Activated T-cell treated with anti-CD3 and anti-CD28 coated beads, Interleukin-2, amount 50 U/mL, for 4 hours (primary cell): ENCODE measurements around the gene GOLGA6B. TPM values are rescaled to one million over a fixed set of nuclear protein-coding genes. Genes with fewer than 3 reads are reported as not detected.
"Not testable (repeated sequence)": the region's sequence is repeated elsewhere in the genome, so short reads cannot be mapped to it uniquely, and the experiment has no call there.

ENCODE experiments used
- ATAC-seq, 2 donors: fragments of 200-7000 bp; cut with Tn5 transposase; one replicate each; pipeline ENCODE4 v1.10.0; 2021
- DNase-seq: peaks from one replicate; pipeline ENCODE4 v3.0.0-alpha.2; 2020
- H3K27me3 Mint-ChIP-seq: one replicate; pipeline ENCODE4 v1.8.0; 2021; ENCODE audit warnings: low read depth, mixed read lengths
- H3K36me3 Mint-ChIP-seq: one replicate; pipeline ENCODE4 v1.8.0; 2022; ENCODE audit warnings: mixed read lengths; ENCODE audit not compliant: insufficient read depth
- H3K4me1 Mint-ChIP-seq: one replicate; pipeline ENCODE4 v1.8.0; 2021; ENCODE audit warnings: low read depth, mixed read lengths
- H3K4me3 Mint-ChIP-seq: one replicate; pipeline ENCODE4 v1.8.0; 2021; ENCODE audit warnings: mild to moderate bottlenecking, moderate library complexity, mixed read lengths
- H3K9me3 Mint-ChIP-seq: one replicate; pipeline ENCODE4 v1.8.0; 2021; ENCODE audit warnings: mixed read lengths
- total RNA-seq, 3 donors: library from RNA; stranded (reverse); gene quantifications; one replicate each; pipeline ENCODE4 v1.2.1, GENCODE V29; 2021

GOLGA6B gene
- total RNA-seq, 3 donors from 2014 or later: not detected

GRCh38 chr15:72685925-72686794, 31.7 kb downstream of the GOLGA6B start, which contains the start of the genes BBS4 and HIGD2B:
Gene BBS4, plus strand, starts transcription at chr15:72686207. Its CDS starts 21 bp downstream, at chr15:72686228.
Gene HIGD2B, minus strand, starts transcription at chr15:72686182. Its CDS starts 9,808 bp downstream, at chr15:72676374.
- peak; percentile 76 for DNase-seq
- Mint-ChIP-seq H3K27me3 (peaks cover 2% of the 10 kb centered on the region), H3K9me3 (no peaks in the 10 kb centered on the region), H3K36me3 (no peaks in the 10 kb centered on the region), H3K4me3 (peak within 1 kb of the TSS; percentile 95), H3K4me1 (peaks cover 9% of the 10 kb centered on the region)
- peak; percentile 98 to 99 for ATAC-seq

DNA sequence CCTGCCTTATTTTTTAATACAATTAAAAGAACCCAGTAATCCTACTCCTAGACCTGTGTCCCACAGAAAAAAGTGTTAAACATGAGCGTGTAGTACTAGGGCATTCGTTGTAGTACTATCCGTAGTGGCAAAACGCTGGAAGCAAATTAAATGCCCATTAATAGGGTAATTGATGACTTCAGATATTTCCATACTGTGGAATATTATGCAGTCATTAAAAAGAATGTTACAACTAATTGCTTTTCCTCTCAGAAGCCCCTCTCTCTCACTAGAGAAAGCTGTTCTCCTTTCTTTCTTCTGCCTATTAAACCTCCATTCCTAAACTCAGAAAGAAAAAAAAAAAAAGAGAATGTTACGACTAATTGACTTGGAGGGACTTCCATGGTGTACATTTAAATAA, 34.2 kb downstream of the GOLGA6B start:
- no peak for ATAC-seq
- H3K9me3 Mint-ChIP-seq: no peaks in the 10 kb centered on the region
- no peaks in the 10 kb centered on the region for H3K27me3 Mint-ChIP-seq
- DNase-seq: no peak
- H3K36me3 Mint-ChIP-seq: no peaks in the 10 kb centered on the region
- no peak overlapping the region for H3K4me3 Mint-ChIP-seq
- H3K4me1 Mint-ChIP-seq: peaks cover 9% of the 10 kb centered on the region

GRCh38 chr15:72690938-72691337, 36.4 kb downstream of the GOLGA6B start:
- no peak for DNase-seq

GRCh38 chr15:72698938-72699337, 44.4 kb downstream of the GOLGA6B start:
- ATAC-seq: no peak
- Mint-ChIP-seq H3K4me1 (peaks cover 7% of the 10 kb centered on the region), H3K9me3 (no peaks in the 10 kb centered on the region), H3K27me3 (no peaks in the 10 kb centered on the region), H3K4me3 (no peak overlapping the region), H3K36me3 (peaks cover 10% of the 10 kb centered on the region)
- no peak for DNase-seq

More at GRCh38 chr15:72690938-72691337, 36.4 kb downstream of the GOLGA6B start:
- H3K4me1 Mint-ChIP-seq: peaks cover 15% of the 10 kb centered on the region
- H3K36me3 Mint-ChIP-seq: peaks cover 9% of the 10 kb centered on the region
- no peak overlapping the region for H3K4me3 Mint-ChIP-seq
- H3K9me3 Mint-ChIP-seq: no peaks in the 10 kb centered on the region
- H3K27me3 Mint-ChIP-seq: no peaks in the 10 kb centered on the region
- no peak for ATAC-seq

DNA sequence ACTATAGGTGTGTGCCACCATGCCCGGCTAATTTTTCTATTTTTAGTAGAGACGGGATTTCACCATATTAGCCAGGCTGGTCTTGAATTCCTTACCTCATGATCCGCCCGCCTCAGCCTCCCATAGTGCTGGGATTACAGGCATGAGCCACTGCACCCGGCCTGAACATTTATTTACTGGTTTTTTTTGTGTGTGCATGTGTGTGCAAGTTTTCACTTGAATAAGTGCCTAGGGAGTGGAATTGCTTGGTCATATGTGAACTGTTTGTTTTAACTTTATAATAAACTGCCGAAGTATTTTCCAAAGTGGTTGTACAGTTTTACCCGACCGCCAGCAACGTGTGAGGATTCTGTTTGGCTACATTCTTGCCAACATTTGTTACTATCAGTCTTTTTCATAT, 45.6 kb downstream of the GOLGA6B start:
- Mint-ChIP-seq H3K9me3 (no peaks in the 10 kb centered on the region), H3K4me1 (peaks cover 5% of the 10 kb centered on the region), H3K36me3 (peaks cover 4% of the 10 kb centered on the region), H3K4me3 (no peak overlapping the region), H3K27me3 (no peaks in the 10 kb centered on the region)
- no peak for DNase-seq
- ATAC-seq: no peak

- DNase-seq (no peak), ATAC-seq (no peak)
- Mint-ChIP-seq H3K4me3 (no peak overlapping the region), H3K4me1 (peaks cover 3% of the 10 kb centered on the region), H3K9me3 (no peaks in the 10 kb centered on the region), H3K36me3 (peaks cover 5% of the 10 kb centered on the region), H3K27me3 (no peaks in the 10 kb centered on the region)
These were observed 51.8 kb downstream of the GOLGA6B start for GRCh38 chr15:72706266-72706665.

GRCh38 chr15:72708551-72709303, 54.2 kb downstream of the GOLGA6B start:
- ATAC-seq, H3K4me3 Mint-ChIP-seq, H3K4me1 Mint-ChIP-seq, DNase-seq, H3K9me3 Mint-ChIP-seq, H3K27me3 Mint-ChIP-seq: not testable (repeated sequence)
- H3K36me3 Mint-ChIP-seq: peaks cover 10% of the 10 kb centered on the region

Other genes with a start within 250 kb of the GOLGA6B start
- 100 to 1,000 TPM; 154 to 167 (median 164) TPM for gene ARIH1, start 180.4 kb upstream of the GOLGA6B start, total RNA-seq
- gene HIGD2B, start 31.5 kb downstream of the GOLGA6B start, total RNA-seq: under 1 TPM in 2 of 3 donors, not detected in 1; 0.18 to 0.33 TPM
- 10 to 100 TPM; 12.1 to 16.5 (median 15.0) TPM for gene BBS4, start 31.5 kb downstream of the GOLGA6B start, total RNA-seq
- gene ADPGK, start 129.1 kb downstream of the GOLGA6B start, total RNA-seq: 10 to 100 TPM; 79.0 to 81.9 (median 81.8) TPM